ENCODE measurements around the gene GCN1. TPM values are rescaled to one million over a fixed set of nuclear protein-coding genes. Genes with fewer than 3 reads are reported as not detected.
"Not testable (repeated sequence)": the region's sequence is repeated elsewhere in the genome, so short reads cannot be mapped to it uniquely, and the experiment has no call there.

GCN1 gene
- total and polyA plus RNA-seq, 2 experiments from 2014 or later, result 27.0 to 76.0 TPM

GRCh38 chr12:120204171-120204570 is 9.7 kb upstream of the GCN1 start:
- DNase-seq (ENCODE audit: low read depth in 1 of 2, low spot score in 1 of 2), result no peak
- Histone ChIP-seq H3K4me3 (no peak overlapping the region), H3K27ac (no peak overlapping the region), H3K36me3 (peaks cover 6% of the 10 kb centered on the region), H3K4me1 (ENCODE audit: low read depth) (peaks cover 10% of the 10 kb centered on the region), H3K27me3 (no peaks in the 10 kb centered on the region), H3K9me3 (ENCODE audit: low read depth) (no peaks in the 10 kb centered on the region)
- TF ChIP-seq CTCF (IDR thresholded peaks at IDR 0.05; ENCODE audit: low read depth, low read length), result no peak

GRCh38 chr12:120200364-120200800 is 5.9 kb upstream of the GCN1 start:
- TF ChIP-seq CTCF (IDR thresholded peaks at IDR 0.05; ENCODE audit: low read depth, low read length), result no peak
- Histone ChIP-seq H3K9me3 (ENCODE audit: low read depth) (no peaks in the 10 kb centered on the region), H3K27me3 (no peaks in the 10 kb centered on the region), H3K4me1 (ENCODE audit: low read depth) (peaks cover 12% of the 10 kb centered on the region), H3K4me3 (peak overlapping the region; percentile 93), H3K27ac (peak overlapping the region; percentile 72), H3K36me3 (peaks cover 27% of the 10 kb centered on the region)
- DNase-seq (ENCODE audit: low read depth in 1 of 2, low spot score in 1 of 2), result peak in 1 of 2 donors; percentile 12

- no peaks in the 10 kb centered on the region for H3K27me3 ChIP-seq
- H3K9me3 ChIP-seq (ENCODE audit: low read depth), result no peaks in the 10 kb centered on the region
- H3K4me3 ChIP-seq, result peak overlapping the region; percentile 93
- DNase-seq (ENCODE audit: low read depth in 1 of 2, low spot score in 1 of 2), result peak in 1 of 2 donors; percentile 95
- H3K27ac ChIP-seq, result peak overlapping the region; percentile 72
- TF ChIP-seq CTCF (IDR thresholded peaks at IDR 0.05; ENCODE audit: low read depth, low read length), result no peak
- peaks cover 27% of the 10 kb centered on the region for H3K36me3 ChIP-seq
- peaks cover 16% of the 10 kb centered on the region for H3K4me1 ChIP-seq (ENCODE audit: low read depth)
Measured at GRCh38 chr12:120199595-120200306, 5.2 kb upstream of the GCN1 start.

- Histone ChIP-seq H3K36me3 (peaks cover 27% of the 10 kb centered on the region), H3K4me1 (ENCODE audit: low read depth) (peaks cover 16% of the 10 kb centered on the region), H3K27ac (peak overlapping the region; percentile 72), H3K4me3 (no peak overlapping the region), H3K27me3 (no peaks in the 10 kb centered on the region), H3K9me3 (ENCODE audit: low read depth) (no peaks in the 10 kb centered on the region)
- no peak for TF ChIP-seq CTCF (IDR thresholded peaks at IDR 0.05; ENCODE audit: low read depth, low read length)
- DNase-seq (ENCODE audit: low read depth in 1 of 2, low spot score in 1 of 2), result no peak
Measured at GRCh38 chr12:120199025-120199424, 4.5 kb upstream of the GCN1 start.

- Histone ChIP-seq H3K4me1 (ENCODE audit: low read depth) (peaks cover 25% of the 10 kb centered on the region), H3K4me3 (no peak overlapping the region), H3K27ac (peak overlapping the region; percentile 56), H3K36me3 (peaks cover 27% of the 10 kb centered on the region), H3K27me3 (no peaks in the 10 kb centered on the region), H3K9me3 (ENCODE audit: low read depth) (no peaks in the 10 kb centered on the region)
- no peak for DNase-seq (ENCODE audit: low read depth in 1 of 2, low spot score in 1 of 2)
- TF ChIP-seq CTCF (IDR thresholded peaks at IDR 0.05; ENCODE audit: low read depth, low read length), result no peak
Measured at GRCh38 chr12:120197542-120197887, 3.0 kb upstream of the GCN1 start.

GRCh38 chr12:120196817-120197541 is 2.5 kb upstream of the GCN1 start:
- H3K27me3 ChIP-seq; H3K4me3 ChIP-seq; H3K9me3 ChIP-seq (ENCODE audit: low read depth); DNase-seq (ENCODE audit: low read depth in 1 of 2, low spot score in 1 of 2): not testable (repeated sequence)
- Histone ChIP-seq H3K27ac (peak overlapping the region; percentile 56), H3K4me1 (ENCODE audit: low read depth) (peaks cover 25% of the 10 kb centered on the region), H3K36me3 (peaks cover 27% of the 10 kb centered on the region)

Data from cardiac muscle cell (in vitro differentiated cells and primary cell).